Vagina (tissue), 2 donors: Measurements from ENCODE around the gene IL1RN. TPM values are rescaled to one million over a fixed set of nuclear protein-coding genes. Genes with fewer than 3 reads are reported as not detected.

Source experiments
- DNase-seq, 2 donors: peaks; one replicate each; pipeline ENCODE4 v3.0.0-alpha.2; 2017; ENCODE audit errors: extremely low spot score in 2 of 2
- H3K27ac ChIP-seq: fragments of 200-600 bp; sonication (generic); one replicate; pipeline ENCODE4 v1.5.1; 2019
- H3K27me3 ChIP-seq: fragments of 200-600 bp; sonication (generic); one replicate; pipeline ENCODE4 v1.5.1; 2019
- H3K36me3 ChIP-seq, 2 donors: fragments of 200-600 bp; sonication (generic); one replicate each; pipeline ENCODE4 v1.5.1; 2017 to 2019
- H3K4me1 ChIP-seq: fragments of 200-600 bp; sonication (generic); one replicate; pipeline ENCODE4 v1.5.1; 2019
- H3K4me3 ChIP-seq, 2 donors: fragments of 200-600 bp; sonication (generic); 1 replicate in 1 of 2; 2 replicates in 1 of 2; pipeline ENCODE4 v1.5.1; 2016 to 2019
- H3K9me3 ChIP-seq: fragments of 200-600 bp; sonication (generic); one replicate; pipeline ENCODE4 v1.5.1; 2019
- CTCF ChIP-seq, 3 experiments: fragments of 450-650 bp in 2 of 3; fragments of 200-600 bp in 1 of 3; sonication (generic) in 1 of 3; IDR thresholded peaks; one replicate each; pipeline ENCODE4 v1.5.1; 2017 to 2019; ENCODE audit warnings: antibody characterized with exemption in 3 of 3, mild to moderate bottlenecking in 2 of 3, moderate library complexity in 2 of 3
- POLR2A ChIP-seq, 2 donors: fragments of 450-650 bp; IDR thresholded peaks; one replicate each; pipeline ENCODE4 v1.6.1; 2017; ENCODE audit warnings: antibody characterized with exemption in 2 of 2, mild to moderate bottlenecking in 2 of 2, moderate library complexity in 2 of 2
- POLR2AphosphoS5 ChIP-seq, 2 donors: sonication (generic); formaldehyde crosslinking; IDR thresholded peaks; one replicate each; pipeline ENCODE4 v1.9.0; 2017; ENCODE audit warnings: antibody characterized with exemption in 2 of 2, mild to moderate bottlenecking in 2 of 2, low read depth in 1 of 2; ENCODE audit not compliant: insufficient read depth in 1 of 2
- intact Hi-C: fragments of 100-400 bp; cut with DNase I; formaldehyde crosslinking; loops from one replicate; pipeline ENCODE4 v1.15.1; 2023
- total RNA-seq: library from RNA; depleted of rRNA; stranded (reverse); fragments of >200 nt; gene quantifications from one replicate; pipeline ENCODE4 v1.2.3, GENCODE V29; 2016

Gene IL1RN
- 253 TPM for total RNA-seq

GRCh38 chr2:113126845-113127645, at the start of gene IL1RN:
Gene IL1RN, plus strand, starts transcription at chr2:113127598. Its CDS starts 27 bp downstream, at chr2:113127625.
- DNase-seq: peak in 1 of 2 donors; percentile 64
- TF ChIP-seq CTCF (IDR thresholded peaks at IDR 0.05) (no peak), POLR2AphosphoS5 (IDR thresholded peaks at IDR 0.05; ENCODE audit: insufficient read depth in 1 of 2, low read depth in 1 of 2) (no peak), POLR2A (IDR thresholded peaks at IDR 0.05) (no peak)
- H3K4me3 ChIP-seq: no peak within 1 kb of the TSS
- H3K27ac ChIP-seq: no peak within 1 kb of the TSS
- intact Hi-C loops: no loop called here
- no peaks in the 10 kb centered on the region for H3K4me1 ChIP-seq
- no peaks in the 10 kb centered on the region for H3K9me3 ChIP-seq
- H3K36me3 ChIP-seq: no peaks in the 10 kb centered on the region
- H3K27me3 ChIP-seq: no peaks in the 10 kb centered on the region

- Histone ChIP-seq H3K27me3 (no peaks in the 10 kb centered on the region), H3K36me3 (no peaks in the 10 kb centered on the region), H3K27ac (peak overlapping the region; percentile 63), H3K4me3 (no peak overlapping the region), H3K4me1 (no peaks in the 10 kb centered on the region), H3K9me3 (no peaks in the 10 kb centered on the region)
- intact Hi-C loops: no loop called here
- DNase-seq: no peak
- TF ChIP-seq POLR2A (IDR thresholded peaks at IDR 0.05): no peak
- TF ChIP-seq CTCF (IDR thresholded peaks at IDR 0.05): no peak
- no peak for TF ChIP-seq POLR2AphosphoS5 (IDR thresholded peaks at IDR 0.05; ENCODE audit: insufficient read depth in 1 of 2, low read depth in 1 of 2)
These were observed 49.5 kb upstream of the IL1RN start for GRCh38 chr2:113077921-113078320.

GRCh38 chr2:113078350-113078839, 49.0 kb upstream of the IL1RN start:
- Histone ChIP-seq H3K27me3 (no peaks in the 10 kb centered on the region), H3K4me1 (no peaks in the 10 kb centered on the region), H3K9me3 (no peaks in the 10 kb centered on the region), H3K4me3 (no peak overlapping the region), H3K36me3 (no peaks in the 10 kb centered on the region), H3K27ac (peak overlapping the region; percentile 63)
- TF ChIP-seq CTCF (IDR thresholded peaks at IDR 0.05): no peak
- TF ChIP-seq POLR2A (IDR thresholded peaks at IDR 0.05): no peak
- peak in 1 of 2 donors; percentile 8 for TF ChIP-seq POLR2AphosphoS5 (IDR thresholded peaks at IDR 0.05; ENCODE audit: insufficient read depth in 1 of 2, low read depth in 1 of 2)
- DNase-seq: no peak
- intact Hi-C loops: no loop called here

GRCh38 chr2:113079131-113079530, 48.3 kb upstream of the IL1RN start:
- H3K27ac ChIP-seq: no peak overlapping the region

More at GRCh38 chr2:113079131-113079530, 48.3 kb upstream of the IL1RN start:
- Histone ChIP-seq H3K9me3 (no peaks in the 10 kb centered on the region), H3K4me3 (no peak overlapping the region), H3K27me3 (no peaks in the 10 kb centered on the region), H3K36me3 (no peaks in the 10 kb centered on the region), H3K4me1 (no peaks in the 10 kb centered on the region)
- DNase-seq: no peak
- intact Hi-C loops: no loop called here
- TF ChIP-seq POLR2AphosphoS5 (IDR thresholded peaks at IDR 0.05; ENCODE audit: insufficient read depth in 1 of 2, low read depth in 1 of 2): no peak
- TF ChIP-seq CTCF (IDR thresholded peaks at IDR 0.05): no peak
- TF ChIP-seq POLR2A (IDR thresholded peaks at IDR 0.05): no peak
